Activated T-helper 9 cell treated with anti-CD3 and anti-CD28 coated beads, Interleukin-2, amount 50 U/mL, for 16 hours (primary cell): ENCODE measurements around the gene STARD4.

ENCODE experiments used
- DNase-seq: peaks from one replicate; pipeline ENCODE4 v3.0.0-alpha.2; 2020; ENCODE audit warnings: low read depth

The STARD4 gene

DNA sequence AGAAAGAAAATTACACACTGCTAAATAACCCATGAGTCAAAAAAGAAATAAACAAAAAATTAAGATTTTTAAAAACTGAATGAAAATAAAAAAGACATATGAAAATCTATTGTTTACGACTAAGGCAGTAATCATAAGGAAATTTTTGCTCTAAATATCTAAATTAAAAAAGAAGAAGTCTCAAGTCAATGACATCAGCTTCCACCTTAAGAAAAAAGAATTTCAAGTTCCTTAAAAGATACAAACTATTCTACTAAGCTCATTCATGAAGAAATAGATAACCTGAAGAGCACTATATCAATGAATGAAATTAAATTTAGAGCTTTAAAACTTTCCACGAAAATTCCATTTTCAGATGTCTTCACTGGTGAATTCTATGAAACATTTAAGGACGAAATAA lies 15.7 kb upstream of the STARD4 start:
- no peak for DNase-seq

- DNase-seq = no peak
Measured at GRCh38 chr5:111520908-111521307, 8.6 kb upstream of the STARD4 start.

GRCh38 chr5:111518777-111519176 lies 6.4 kb upstream of the STARD4 start:
- no peak for DNase-seq

GRCh38 chr5:111517853-111518501 lies 5.6 kb upstream of the STARD4 start:
- no peak for DNase-seq

DNA sequence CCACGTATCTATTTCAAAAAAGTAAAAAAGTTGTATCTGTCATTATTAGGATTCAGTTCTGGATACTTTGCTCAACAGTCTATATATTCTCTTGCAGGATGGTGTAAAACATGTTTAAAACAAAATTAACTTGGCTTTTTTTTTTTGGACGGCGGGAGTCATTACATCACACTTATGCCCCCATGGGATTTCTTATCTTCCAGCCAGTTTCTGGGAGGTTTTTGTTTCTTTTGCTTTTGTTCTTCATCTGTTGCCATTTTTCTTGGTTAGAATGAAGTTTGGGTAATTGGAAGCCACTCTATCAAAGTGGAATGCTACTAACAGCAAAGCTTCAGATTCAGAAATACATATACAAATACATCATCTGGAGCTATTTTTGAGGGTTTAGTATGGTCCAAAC lies 1.8 kb upstream of the STARD4 start:
- no peak for DNase-seq

DNA sequence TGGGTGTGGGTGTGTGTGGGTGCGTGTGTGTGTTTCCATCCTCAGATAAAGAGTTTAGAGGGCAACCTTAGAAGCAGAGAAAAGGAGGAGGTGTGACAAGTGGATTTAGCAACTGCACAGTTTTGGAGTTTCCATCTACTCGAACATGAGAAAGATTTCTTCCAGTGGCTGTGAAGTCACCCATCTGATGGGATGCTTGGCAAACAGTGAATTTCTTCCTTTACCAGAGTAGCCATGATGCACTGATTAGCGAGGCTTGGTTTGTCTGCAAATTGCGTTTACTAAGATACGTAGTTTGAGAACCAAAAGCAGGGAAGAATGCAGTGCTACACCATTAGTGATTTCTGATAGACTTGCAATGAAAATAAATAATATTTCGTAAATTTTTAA lies 791 bp upstream of the STARD4 start:
- no peak for DNase-seq

GRCh38 chr5:111511831-111512374 lies 432 bp downstream of the STARD4 start:
- DNase-seq = no peak

GRCh38 chr5:111511174-111511830 lies 1.0 kb downstream of the STARD4 start:
- DNase-seq = no peak

GRCh38 chr5:111509119-111509518 lies 3.2 kb downstream of the STARD4 start:
- DNase-seq = no peak

GRCh38 chr5:111507276-111507675 lies 5.1 kb downstream of the STARD4 start:
- no peak for DNase-seq

DNA sequence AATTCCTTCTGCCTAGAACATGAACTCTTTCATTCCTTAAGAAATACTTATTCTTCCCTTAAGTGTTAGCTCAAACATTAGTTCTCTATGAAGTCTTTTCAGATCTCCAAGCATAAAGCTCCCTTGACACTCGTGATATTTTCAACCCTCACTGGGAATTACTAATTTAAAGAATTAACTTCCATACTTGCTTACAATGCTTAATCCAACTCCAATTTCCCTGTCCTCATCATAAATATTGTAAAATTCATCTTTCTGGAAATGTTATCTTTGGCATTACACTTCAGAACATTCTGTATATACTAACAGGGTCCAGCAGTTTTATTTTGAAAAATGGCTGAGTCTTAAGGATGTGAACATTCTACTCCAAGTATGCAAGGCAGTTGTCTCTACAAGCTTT lies 7.2 kb downstream of the STARD4 start:
- no peak for DNase-seq

GRCh38 chr5:111502956-111503355 lies 9.4 kb downstream of the STARD4 start:
- no peak for DNase-seq

DNA sequence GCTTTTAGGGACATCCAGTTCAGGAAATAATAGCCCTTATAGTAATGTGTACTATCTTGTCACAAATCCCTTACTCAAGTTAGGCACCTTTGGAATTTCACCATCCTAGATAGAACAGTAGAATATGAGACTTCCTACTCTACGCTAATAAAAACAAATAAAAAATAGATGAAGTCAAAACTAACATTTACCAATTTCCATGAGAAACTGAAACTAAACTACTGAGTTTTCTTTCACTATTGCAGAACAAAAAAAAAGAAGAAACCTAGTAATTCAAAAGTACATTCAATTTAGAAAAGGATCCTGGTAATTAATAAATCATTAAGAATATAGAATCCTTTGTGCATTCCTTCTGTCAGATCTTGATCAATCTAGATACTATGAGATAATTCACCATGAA lies 14.0 kb downstream of the STARD4 start:
- DNase-seq = no peak

DNA sequence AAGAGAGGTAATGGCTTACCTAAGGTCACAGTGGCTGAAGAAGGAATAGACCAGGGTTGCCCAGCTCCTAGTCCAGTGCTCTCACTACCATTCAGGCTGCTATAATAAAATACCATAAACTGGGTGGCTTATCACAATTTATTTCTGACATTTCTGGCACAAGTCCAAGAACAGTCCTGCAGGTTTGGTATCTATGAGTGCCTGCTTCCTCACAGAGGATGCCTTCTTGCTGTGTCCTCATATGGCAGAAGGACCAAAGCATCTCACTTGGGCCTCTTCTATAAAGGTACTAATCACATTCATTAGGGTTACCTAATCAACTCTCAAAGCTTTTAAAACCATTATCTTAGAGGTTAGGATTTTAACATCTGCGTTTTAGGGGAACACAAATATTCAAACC lies 17.2 kb downstream of the STARD4 start:
- no peak for DNase-seq

GRCh38 chr5:111494355-111494999 lies 17.9 kb downstream of the STARD4 start:
- DNase-seq = no peak

- no peak for DNase-seq
Measured at GRCh38 chr5:111493031-111493430, 19.3 kb downstream of the STARD4 start.

DNA sequence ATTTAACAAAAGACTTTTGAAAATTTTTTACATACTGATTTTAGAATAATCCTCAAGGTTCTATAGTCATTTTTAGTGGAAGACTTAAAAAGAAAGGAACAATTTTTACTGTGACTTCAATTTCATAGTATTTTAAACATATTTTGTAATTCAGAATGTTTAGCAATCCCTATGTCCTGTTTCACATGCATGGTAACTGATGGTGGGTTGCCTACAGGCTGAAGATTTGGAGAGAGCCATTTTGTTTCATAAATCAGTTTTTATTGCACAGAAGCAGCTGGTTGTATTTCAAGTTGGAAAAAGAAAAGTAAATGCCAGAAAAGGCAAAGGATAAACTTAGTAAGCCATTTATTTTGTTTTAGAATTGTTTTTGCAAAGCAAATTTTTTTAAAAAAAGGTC lies 24.0 kb downstream of the STARD4 start:
- DNase-seq = no peak

- DNase-seq = no peak
Measured at GRCh38 chr5:111486926-111487325, 25.4 kb downstream of the STARD4 start.

GRCh38 chr5:111486055-111486454 lies 26.3 kb downstream of the STARD4 start:
- no peak for DNase-seq

GRCh38 chr5:111480346-111480745 lies 32.0 kb downstream of the STARD4 start:
- no peak for DNase-seq

GRCh38 chr5:111478898-111479297 lies 33.4 kb downstream of the STARD4 start:
- no peak for DNase-seq

DNA sequence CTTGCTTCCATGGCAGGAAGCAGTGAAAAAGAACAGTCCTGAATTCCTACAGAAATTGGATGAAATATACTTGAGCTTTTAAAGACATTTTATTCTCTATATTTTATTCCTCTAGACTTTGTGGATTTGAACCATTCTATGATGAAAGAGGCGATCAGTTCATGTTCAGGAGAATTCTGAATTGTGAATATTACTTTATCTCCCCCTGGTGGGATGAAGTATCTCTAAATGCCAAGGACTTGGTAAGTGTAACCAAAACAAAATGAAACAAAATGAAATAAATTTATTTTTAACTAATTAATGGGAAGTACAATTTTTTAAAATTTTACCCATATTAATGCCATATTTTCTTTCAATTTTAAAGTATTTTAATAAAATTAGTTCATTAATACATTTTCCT lies 34.1 kb downstream of the STARD4 start:
- DNase-seq = no peak

- no peak for DNase-seq
Measured at GRCh38 chr5:111472579-111472978, 39.8 kb downstream of the STARD4 start.
